ENCODE results near the gene TNNT1.
A peak's percentile ranks its signal among the peaks of the same experiment; 100 is the strongest.

DNA sequence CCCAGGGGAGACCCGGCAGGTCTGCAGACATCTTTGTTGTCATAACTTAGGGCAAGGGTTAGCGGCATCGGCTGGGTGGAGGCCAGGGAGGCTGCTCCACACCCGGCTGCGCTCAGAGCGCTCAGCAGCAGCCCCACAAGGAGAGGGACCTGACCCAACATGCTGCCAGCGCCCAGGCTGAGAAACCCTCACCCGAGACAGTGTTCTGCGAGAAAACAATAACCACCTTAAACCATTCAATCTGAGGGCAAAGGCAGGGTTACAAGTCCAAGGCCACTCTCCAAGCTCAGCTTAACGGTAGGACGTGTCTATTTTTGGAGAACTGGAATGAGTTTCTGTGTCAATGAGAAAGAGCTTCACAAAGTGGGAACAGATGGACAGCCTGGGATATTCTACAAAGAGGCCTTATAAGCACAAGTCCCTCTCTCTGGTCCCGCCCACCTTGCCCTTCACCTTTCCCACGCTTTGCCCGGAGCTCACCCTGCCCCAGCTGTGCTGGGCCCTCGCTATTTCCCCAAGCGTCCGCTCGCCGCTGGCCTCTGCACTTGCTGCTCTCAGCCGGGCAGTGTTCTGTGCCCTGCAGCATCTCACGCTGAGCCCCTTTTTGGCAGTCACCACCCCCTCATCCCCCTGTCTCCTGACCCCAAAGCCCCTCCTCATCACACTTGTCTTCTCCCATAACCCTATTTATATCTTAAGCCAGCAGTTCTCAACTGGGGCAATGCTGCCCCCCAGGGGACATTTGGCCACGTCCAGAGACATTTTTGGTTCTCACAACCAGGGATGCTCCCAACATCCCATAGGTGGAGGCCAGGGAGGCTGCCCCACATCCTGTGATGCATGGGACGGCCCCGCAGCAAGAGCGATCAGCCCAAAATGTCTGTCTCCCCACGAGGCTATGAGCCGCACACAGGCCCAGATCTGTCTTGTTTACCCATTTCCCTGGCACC lies 49.2 kb downstream of the TNNT1 start:
- no peak for TF ChIP-seq POLR2A (IDR thresholded peaks at IDR 0.05; ENCODE audit: borderline replicate concordance, extremely low read depth, insufficient read depth, insufficient read length)
- TF ChIP-seq, protein P1, sequence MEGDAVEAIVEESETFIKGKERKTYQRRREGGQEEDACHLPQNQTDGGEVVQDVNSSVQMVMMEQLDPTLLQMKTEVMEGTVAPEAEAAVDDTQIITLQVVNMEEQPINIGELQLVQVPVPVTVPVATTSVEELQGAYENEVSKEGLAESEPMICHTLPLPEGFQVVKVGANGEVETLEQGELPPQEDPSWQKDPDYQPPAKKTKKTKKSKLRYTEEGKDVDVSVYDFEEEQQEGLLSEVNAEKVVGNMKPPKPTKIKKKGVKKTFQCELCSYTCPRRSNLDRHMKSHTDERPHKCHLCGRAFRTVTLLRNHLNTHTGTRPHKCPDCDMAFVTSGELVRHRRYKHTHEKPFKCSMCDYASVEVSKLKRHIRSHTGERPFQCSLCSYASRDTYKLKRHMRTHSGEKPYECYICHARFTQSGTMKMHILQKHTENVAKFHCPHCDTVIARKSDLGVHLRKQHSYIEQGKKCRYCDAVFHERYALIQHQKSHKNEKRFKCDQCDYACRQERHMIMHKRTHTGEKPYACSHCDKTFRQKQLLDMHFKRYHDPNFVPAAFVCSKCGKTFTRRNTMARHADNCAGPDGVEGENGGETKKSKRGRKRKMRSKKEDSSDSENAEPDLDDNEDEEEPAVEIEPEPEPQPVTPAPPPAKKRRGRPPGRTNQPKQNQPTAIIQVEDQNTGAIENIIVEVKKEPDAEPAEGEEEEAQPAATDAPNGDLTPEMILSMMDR (IDR thresholded peaks at IDR 0.05 in 2 of 3, conservative IDR thresholded peaks at IDR 0.05 in 1 of 3; ENCODE audit: borderline replicate concordance in 1 of 3, insufficient read depth in 1 of 3, low read depth in 2 of 3, low read length in 2 of 3), result peak; percentile 10 to 50 (median 33); a peak in 4 of 6 replicates
- TF ChIP-seq, protein P2, sequence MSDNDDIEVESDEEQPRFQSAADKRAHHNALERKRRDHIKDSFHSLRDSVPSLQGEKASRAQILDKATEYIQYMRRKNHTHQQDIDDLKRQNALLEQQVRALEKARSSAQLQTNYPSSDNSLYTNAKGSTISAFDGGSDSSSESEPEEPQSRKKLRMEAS (IDR thresholded peaks at IDR 0.05), result no peak
- TF ChIP-seq RAD21 (IDR thresholded peaks at IDR 0.05; ENCODE audit: low read depth), result peak; percentile 51
- TF ChIP-seq EGR1 (IDR thresholded peaks at IDR 0.05; ENCODE audit: low read depth), result no peak
- no peak for TF ChIP-seq SP1 (IDR thresholded peaks at IDR 0.05; ENCODE audit: low read depth)
- TF ChIP-seq, protein P3, sequence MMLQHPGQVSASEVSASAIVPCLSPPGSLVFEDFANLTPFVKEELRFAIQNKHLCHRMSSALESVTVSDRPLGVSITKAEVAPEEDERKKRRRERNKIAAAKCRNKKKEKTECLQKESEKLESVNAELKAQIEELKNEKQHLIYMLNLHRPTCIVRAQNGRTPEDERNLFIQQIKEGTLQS (IDR thresholded peaks at IDR 0.05), result no peak
- TF ChIP-seq SIN3A (IDR thresholded peaks at IDR 0.05; ENCODE audit: low read depth), result no peak
- no peak for TF ChIP-seq EZH2 (IDR thresholded peaks at IDR 0.05)
